Neural crest cell (in vitro differentiated cells): Measurements from ENCODE around the gene MSLN. TPM values are rescaled to one million over a fixed set of nuclear protein-coding genes. Genes with fewer than 3 reads are reported as not detected.

Experiments
- DNase-seq: peaks from one replicate; pipeline ENCODE4 v3.0.0; 2021; ENCODE audit warnings: low read depth, mixed read lengths, low spot score
- H3K27ac Mint-ChIP-seq: one replicate; pipeline ENCODE4 v1.8.0; 2021; ENCODE audit warnings: mild to moderate bottlenecking, mixed read lengths; ENCODE audit not compliant: unreplicated experiment
- H3K27me3 Mint-ChIP-seq: 2 replicates; pipeline ENCODE4 v1.8.0; 2021; ENCODE audit warnings: low read depth, mild to moderate bottlenecking, mixed read lengths
- H3K36me3 Mint-ChIP-seq: 2 replicates; pipeline ENCODE4 v1.8.0; 2021; ENCODE audit warnings: low read depth, mild to moderate bottlenecking, mixed read lengths
- H3K4me1 Mint-ChIP-seq: 2 replicates; pipeline ENCODE4 v1.8.0; 2021; ENCODE audit warnings: mixed read lengths
- H3K4me3 Mint-ChIP-seq: one replicate; pipeline ENCODE4 v1.8.0; 2021; ENCODE audit warnings: mild to moderate bottlenecking, mixed read lengths
- H3K9me3 Mint-ChIP-seq: 2 replicates; pipeline ENCODE4 v1.8.0; 2021; ENCODE audit warnings: mixed read lengths
- total RNA-seq: library from RNA; stranded (reverse); gene quantifications from 2 replicates; pipeline ENCODE4 v1.2.1, GENCODE V29; 2021
- TF ChIP-seq, protein P1 (sequence below): fragments of 200-600 bp; sonication (generic); conservative IDR thresholded peaks from 2 replicates; pipeline ENCODE4 v1.5.0; 2021; ENCODE audit warnings: antibody characterized with exemption, mild to moderate bottlenecking

Gene MSLN
- total RNA-seq, 1 donor from 2014 or later: not detected

DNA sequence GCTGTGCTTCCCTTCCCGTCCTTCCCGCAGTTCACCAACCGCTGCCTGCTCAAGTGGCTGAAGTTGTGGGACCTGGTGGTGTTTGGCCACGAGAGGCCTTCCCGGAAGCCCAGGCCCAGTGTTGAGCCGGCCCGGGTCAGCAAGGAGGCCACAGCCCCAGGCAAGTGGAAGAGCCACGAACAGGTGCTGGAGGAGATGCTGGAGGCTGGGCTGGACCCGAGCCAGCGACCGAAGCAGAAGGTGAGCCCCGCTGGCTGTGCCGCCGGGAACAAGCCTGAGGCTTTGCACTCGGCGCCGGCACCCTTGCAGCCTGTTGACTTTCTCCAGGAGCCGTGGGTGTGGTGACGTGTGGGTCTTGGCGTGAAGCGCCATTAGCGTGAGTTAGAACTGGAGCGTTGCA lies 30.6 kb downstream of the MSLN start:
- no peak for DNase-seq
- Mint-ChIP-seq H3K36me3 (peaks cover 5% of the 10 kb centered on the region), H3K27me3 (no peaks in the 10 kb centered on the region), H3K27ac (no peak overlapping the region), H3K4me3 (peak overlapping the region; percentile 80), H3K9me3 (no peaks in the 10 kb centered on the region), H3K4me1 (no peaks in the 10 kb centered on the region)
- TF ChIP-seq, protein P1, sequence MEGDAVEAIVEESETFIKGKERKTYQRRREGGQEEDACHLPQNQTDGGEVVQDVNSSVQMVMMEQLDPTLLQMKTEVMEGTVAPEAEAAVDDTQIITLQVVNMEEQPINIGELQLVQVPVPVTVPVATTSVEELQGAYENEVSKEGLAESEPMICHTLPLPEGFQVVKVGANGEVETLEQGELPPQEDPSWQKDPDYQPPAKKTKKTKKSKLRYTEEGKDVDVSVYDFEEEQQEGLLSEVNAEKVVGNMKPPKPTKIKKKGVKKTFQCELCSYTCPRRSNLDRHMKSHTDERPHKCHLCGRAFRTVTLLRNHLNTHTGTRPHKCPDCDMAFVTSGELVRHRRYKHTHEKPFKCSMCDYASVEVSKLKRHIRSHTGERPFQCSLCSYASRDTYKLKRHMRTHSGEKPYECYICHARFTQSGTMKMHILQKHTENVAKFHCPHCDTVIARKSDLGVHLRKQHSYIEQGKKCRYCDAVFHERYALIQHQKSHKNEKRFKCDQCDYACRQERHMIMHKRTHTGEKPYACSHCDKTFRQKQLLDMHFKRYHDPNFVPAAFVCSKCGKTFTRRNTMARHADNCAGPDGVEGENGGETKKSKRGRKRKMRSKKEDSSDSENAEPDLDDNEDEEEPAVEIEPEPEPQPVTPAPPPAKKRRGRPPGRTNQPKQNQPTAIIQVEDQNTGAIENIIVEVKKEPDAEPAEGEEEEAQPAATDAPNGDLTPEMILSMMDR: no peak

DNA sequence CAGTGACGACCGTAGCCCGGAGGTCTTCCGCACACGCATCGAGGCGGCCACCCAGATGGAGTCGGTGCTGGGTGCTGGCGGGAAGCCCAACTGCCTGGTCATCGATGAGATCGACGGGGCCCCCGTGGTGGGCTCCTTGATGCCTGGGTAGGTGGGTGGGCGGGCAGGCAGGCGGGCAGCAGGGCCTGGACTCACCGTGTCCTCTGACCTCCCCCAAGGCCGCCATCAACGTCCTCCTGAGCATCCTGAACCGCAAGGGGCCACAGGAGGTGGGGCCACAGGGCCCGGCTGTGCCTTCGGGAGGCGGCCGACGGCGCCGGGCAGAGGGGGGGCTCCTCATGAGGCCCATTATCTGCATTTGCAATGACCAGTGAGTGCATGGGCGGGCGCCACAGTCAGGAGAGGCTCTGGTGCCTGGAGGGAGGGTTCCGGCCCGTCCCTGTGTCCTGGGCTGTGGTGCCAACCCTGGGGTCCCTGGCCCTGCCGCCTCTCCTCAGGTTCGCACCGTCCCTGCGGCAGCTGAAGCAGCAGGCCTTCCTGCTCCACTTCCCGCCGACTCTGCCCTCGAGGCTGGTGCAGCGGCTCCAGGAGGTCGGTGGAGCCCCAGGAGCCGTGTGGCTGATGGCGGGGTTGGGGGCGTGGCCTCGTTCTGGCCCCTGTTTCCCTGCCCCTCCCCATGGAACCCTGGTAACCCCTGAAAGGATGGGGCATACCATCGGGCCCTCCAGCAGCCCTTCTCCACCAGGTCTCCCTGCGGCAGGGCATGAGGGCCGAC lies 31.9 kb downstream of the MSLN start:
- H3K9me3 Mint-ChIP-seq: no peaks in the 10 kb centered on the region
- H3K36me3 Mint-ChIP-seq: peaks cover 5% of the 10 kb centered on the region
- H3K27ac Mint-ChIP-seq: no peak overlapping the region
- no peak for DNase-seq
- TF ChIP-seq, protein P1: no peak
- no peaks in the 10 kb centered on the region for H3K27me3 Mint-ChIP-seq
- no peak overlapping the region for H3K4me3 Mint-ChIP-seq
- H3K4me1 Mint-ChIP-seq: no peaks in the 10 kb centered on the region

DNA sequence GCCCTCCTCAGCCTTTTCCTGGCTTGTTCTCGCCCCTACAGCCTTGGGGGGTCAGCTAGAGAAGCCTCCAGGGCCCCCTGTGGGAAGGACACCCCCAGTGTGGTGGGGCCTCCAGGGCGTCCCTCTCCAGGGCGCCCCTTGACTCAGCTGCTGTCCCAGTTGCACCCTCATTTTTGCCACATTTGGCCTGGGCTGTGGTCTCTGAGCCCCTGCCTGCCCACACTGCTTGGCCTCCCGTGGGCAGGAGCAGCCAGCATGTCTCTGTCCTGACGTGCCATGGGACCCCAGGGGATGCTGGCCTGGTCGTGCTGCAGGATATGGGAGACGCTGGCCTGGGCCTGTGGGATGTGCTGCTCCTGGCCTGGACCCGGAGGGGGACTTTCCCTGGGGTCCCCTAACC lies 32.9 kb downstream of the MSLN start:
- Mint-ChIP-seq H3K27me3 (peaks cover 6% of the 10 kb centered on the region), H3K36me3 (peaks cover 7% of the 10 kb centered on the region), H3K4me3 (no peak overlapping the region), H3K9me3 (no peaks in the 10 kb centered on the region), H3K27ac (no peak overlapping the region), H3K4me1 (no peaks in the 10 kb centered on the region)
- TF ChIP-seq, protein P1: no peak
- DNase-seq: no peak

DNA sequence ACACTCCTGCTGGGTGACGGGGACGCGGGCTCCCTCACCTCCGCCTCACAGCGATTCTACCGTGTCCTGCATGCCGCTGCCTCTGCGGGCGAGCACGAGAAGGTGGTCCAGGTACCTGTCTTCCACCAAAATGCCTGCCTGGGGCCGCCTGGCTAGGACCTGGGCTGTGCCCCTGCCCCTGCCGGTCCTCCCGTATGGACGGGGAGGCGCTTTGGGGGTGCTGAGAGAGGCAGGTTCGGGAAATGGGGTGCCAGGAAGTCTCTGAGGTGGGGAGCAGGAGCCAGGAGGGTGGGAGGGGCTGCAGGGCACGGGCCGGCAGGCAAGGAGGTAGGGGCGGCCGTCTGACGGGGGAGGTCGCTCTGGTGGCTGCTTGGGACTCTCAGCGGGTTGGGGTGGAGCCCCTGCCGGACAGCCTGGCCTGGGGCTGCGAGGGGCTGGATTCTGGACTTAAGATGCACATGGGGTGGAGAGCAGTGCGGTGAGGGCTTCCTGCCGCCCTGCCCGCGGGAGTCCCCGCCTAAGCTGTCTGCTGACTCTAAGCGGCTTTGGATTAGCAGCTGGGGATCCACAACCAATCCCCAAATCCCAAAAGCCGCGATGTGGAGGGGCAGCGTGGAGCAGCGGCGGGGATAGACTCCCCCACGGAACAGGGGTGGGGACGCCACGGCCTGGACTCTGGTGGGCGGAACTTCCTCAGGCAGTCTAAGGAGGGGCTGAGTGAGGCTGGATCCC lies 33.7 kb downstream of the MSLN start:
- Mint-ChIP-seq H3K4me3 (no peak overlapping the region), H3K36me3 (peaks cover 7% of the 10 kb centered on the region), H3K27ac (no peak overlapping the region), H3K9me3 (no peaks in the 10 kb centered on the region), H3K27me3 (peaks cover 14% of the 10 kb centered on the region), H3K4me1 (no peaks in the 10 kb centered on the region)
- TF ChIP-seq, protein P1: no peak
- DNase-seq: no peak

DNA sequence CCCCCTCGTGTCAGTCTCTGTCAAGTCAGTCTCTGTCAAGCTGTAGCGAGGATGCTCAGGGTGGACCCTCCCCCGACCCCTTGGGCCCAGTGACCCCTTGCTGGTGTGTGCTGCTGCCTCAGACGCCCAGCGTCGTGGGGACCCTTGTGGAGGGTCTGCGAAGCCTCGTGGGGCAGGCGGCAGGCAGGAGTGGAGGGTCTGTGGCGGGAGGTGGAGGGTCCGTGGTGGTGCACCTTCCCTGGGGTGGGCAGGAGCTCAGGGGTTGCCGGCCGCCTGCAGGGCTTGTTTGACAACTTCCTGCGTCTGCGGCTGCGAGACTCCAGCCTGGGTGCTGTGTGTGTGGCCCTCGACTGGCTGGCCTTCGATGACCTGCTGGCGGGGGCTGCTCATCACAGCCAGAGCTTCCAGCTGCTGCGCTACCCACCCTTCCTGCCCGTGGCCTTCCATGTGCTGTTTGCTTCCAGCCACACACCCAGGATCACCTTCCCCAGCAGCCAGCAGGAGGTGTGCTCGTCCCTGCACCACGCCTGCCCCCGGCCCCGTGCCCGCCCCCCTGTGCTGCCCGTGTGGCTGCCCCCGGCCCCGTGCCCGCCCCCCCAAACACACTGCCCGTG lies 34.4 kb downstream of the MSLN start:
- Mint-ChIP-seq H3K9me3 (no peaks in the 10 kb centered on the region), H3K36me3 (peaks cover 7% of the 10 kb centered on the region), H3K27me3 (peaks cover 19% of the 10 kb centered on the region), H3K4me1 (no peaks in the 10 kb centered on the region), H3K4me3 (no peak overlapping the region), H3K27ac (no peak overlapping the region)
- TF ChIP-seq, protein P1: no peak
- DNase-seq: no peak
